GM12872 (cell line): ENCODE data around the gene LGR6.

Experiments
- TF ChIP-seq, protein P1 (sequence below): IDR thresholded peaks from 3 replicates; pipeline ENCODE4 v1.5.1; 2011; ENCODE audit warnings: low read depth, mild to moderate bottlenecking, low read length, moderate library complexity; ENCODE audit not compliant: insufficient read depth

LGR6 gene

DNA sequence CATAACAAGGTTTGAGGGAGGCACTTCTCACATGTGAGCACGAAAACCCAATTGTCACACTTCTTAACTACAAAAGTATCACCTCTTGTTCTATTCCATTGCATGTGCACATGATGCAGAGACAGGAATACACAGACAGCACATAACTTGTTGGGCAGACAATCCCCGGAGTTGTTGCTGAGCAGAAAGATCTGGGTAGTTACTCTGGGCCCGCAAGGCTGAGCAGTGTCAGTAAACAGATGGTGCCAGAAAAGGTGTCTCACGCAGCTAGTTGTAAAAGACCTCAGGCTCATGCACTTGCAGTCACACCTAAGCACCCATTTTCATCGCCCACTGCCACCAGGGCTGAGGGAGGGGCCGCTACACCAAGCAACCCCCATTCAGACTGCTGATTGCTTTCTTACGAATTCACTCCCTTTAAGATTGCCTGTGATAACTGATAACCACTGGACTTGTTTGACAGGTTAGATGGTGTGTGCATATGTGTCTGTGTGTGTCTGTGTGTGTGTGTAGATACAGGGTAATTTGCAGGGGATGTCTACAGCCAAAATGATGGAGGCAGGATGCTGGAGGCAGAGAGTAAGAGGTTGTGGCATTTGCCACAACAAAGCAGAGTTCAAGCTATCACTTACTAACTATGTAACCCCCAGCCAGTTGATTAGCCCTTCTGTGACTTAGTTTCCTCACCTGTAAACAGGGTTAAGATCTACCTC lies 4.2 kb downstream of the LGR6 start:
- TF ChIP-seq, protein P1, sequence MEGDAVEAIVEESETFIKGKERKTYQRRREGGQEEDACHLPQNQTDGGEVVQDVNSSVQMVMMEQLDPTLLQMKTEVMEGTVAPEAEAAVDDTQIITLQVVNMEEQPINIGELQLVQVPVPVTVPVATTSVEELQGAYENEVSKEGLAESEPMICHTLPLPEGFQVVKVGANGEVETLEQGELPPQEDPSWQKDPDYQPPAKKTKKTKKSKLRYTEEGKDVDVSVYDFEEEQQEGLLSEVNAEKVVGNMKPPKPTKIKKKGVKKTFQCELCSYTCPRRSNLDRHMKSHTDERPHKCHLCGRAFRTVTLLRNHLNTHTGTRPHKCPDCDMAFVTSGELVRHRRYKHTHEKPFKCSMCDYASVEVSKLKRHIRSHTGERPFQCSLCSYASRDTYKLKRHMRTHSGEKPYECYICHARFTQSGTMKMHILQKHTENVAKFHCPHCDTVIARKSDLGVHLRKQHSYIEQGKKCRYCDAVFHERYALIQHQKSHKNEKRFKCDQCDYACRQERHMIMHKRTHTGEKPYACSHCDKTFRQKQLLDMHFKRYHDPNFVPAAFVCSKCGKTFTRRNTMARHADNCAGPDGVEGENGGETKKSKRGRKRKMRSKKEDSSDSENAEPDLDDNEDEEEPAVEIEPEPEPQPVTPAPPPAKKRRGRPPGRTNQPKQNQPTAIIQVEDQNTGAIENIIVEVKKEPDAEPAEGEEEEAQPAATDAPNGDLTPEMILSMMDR, result no peak

DNA sequence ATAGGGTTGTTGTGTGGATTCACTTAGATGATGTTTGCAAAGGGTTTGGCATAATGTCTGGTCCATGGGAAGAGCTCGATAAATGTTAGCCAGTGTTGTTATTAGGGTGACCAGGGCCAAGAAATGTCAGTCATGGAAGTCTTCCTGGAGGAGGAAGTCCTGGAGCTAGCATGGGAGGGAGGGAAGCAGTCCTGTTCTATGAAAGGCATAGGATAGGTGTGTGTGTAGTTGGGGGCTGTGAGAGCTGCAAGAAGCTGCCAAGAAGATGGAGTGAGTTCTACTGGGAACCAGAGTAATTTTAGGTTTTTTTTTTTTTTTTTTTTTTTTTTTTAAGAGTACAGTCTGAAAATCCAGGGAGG lies 4.7 kb downstream of the LGR6 start:
- TF ChIP-seq, protein P1, result no peak

DNA sequence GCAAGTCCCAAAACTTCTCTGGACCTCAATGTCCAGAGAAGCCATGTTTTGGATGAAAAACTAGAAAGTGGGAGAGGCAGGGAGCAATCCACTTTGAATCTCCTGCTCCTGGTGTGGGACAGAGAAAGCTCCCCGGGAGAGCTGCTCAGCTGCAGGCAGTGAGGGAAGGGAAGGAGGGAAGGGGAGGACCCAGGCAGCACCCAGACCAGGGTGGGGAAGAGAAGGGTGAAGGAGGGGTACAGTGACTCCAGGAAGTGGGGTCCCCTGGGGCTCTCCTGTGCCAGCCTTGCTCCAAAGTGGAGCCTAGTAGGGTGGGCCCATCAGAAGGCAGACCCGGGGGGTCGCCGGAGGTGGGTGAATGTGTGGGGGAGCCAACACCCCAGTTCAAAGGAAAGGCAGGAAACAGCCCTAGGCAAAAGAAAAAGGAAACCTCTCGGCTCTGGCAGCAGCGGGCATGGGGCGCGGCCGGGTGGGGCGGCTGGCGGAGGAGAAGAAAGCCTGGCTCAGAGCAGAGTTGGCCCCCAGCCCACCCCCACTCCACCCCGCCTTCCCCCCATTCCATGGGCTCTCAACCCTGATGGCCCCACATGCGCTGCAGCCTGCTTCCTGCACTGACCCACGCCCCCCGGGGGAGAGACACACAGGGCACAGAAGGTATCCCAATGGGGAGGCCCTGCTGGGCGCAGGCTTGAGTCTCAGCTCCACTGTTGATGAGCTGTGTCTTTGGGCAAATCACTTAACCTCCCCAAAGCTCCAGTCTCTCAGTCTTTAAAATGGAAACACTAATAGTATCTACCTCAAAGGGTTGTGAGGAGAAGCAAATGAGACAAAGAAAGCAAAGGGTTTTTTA lies 5.7 kb downstream of the LGR6 start:
- TF ChIP-seq, protein P1, result no peak

DNA sequence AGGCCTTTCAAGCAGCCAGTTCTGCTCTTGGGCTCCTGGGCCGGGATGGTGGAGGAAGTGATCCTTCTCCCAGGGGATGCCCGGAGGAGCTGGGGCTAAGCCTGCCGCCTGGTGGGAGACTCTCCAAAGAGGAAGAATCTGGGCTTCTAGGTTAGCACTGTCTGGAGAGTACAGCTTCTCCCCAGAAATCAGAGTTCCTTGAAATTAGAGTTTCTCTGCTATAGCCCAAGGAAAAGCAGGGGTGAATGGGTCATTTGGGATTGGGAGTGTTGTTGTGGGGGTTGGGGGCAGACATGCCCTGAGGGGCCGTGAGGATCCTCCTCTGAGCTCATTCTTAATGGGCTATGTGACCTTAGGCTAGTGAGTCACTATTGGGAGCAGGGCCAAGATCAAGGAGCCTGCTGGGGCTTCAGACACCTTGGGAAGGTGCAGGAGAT lies 6.5 kb downstream of the LGR6 start:
- TF ChIP-seq, protein P1, result no peak

DNA sequence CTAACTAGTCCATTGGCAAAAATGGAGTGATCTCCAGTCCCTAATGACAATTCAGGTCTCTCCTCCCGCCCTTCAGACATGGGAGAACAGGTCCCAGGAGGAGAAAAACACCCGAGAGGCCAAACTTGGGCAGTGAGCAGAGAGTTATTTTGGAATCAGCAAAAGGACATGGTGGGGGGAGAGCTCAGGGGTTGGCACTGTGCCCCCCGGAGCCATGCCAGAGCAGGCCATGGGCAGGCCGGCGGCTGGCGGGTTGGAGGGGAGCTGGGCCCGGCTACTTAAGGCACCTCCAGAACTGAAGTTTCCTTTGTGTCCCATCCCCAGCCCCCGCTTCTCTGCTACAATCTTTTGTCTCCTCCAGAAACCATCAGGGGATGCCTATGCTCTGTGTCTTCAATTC lies 7.1 kb downstream of the LGR6 start:
- TF ChIP-seq, protein P1, result no peak

DNA sequence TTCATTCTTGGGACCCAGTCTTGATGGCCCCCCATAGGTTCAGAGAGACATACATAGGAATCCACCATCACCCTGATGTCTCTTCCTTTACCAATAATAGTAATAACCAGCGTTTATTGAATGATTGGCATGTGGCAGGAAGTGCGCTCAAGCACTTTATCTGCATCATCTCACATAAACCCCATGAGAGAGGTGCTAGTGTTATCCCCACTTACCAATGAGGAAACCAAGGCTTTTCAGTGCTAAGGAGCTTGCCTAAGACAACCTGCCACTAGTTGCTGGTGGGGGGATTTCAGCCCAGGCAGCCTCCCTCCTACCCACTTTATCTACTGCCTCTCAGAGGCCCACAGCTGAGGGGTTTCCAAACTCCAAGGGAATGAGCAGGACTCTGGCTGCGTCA lies 7.7 kb downstream of the LGR6 start:
- TF ChIP-seq, protein P1, result no peak

DNA sequence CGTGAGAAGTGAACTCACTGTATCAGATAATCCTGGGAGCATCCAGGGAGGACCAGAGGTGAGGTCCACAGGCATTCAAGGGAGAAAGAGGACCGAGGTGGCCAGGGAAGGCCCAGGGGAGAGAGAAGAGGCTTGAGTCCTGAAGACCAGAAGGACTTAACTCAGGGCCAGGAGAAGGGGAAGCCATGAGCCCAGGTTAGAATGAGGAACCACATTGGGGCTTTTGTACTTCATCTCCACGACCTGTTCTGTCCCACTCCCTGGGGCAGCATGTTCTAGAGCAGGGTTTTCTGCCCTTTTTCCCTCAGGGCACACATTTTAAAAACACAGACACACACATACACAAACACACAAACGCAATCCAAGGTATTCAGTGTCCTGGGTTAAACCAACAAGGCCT lies 8.4 kb downstream of the LGR6 start:
- TF ChIP-seq, protein P1, result no peak
